Chondrocyte (in vitro differentiated cells): ENCODE data around the gene TOMM20L. TPM values are rescaled to one million over a fixed set of nuclear protein-coding genes. Genes with fewer than 3 reads are reported as not detected.
"Not testable (repeated sequence)": the region's sequence is repeated elsewhere in the genome, so short reads cannot be mapped to it uniquely, and the experiment has no call there.

Source experiments
- DNase-seq: peaks from one replicate; pipeline ENCODE4 v3.0.0; 2021; ENCODE audit warnings: mixed read lengths, low spot score
- H3K27ac Mint-ChIP-seq: one replicate; pipeline ENCODE4 v1.8.0; 2021; ENCODE audit warnings: mild to moderate bottlenecking, moderate library complexity, mixed read lengths; ENCODE audit not compliant: unreplicated experiment
- H3K27me3 Mint-ChIP-seq: 2 replicates; pipeline ENCODE4 v1.8.0; 2021; ENCODE audit warnings: low read depth, mixed read lengths
- H3K36me3 Mint-ChIP-seq: 2 replicates; pipeline ENCODE4 v1.8.0; 2021; ENCODE audit warnings: low read depth, mixed read lengths
- H3K4me1 Mint-ChIP-seq: 2 replicates; pipeline ENCODE4 v1.8.0; 2021; ENCODE audit warnings: low read depth, mild to moderate bottlenecking, mixed read lengths
- H3K4me3 Mint-ChIP-seq: one replicate; pipeline ENCODE4 v1.8.0; 2021; ENCODE audit warnings: mild to moderate bottlenecking, moderate library complexity, mixed read lengths; ENCODE audit not compliant: unreplicated experiment
- H3K9me3 Mint-ChIP-seq: 2 replicates; pipeline ENCODE4 v1.8.0; 2021; ENCODE audit warnings: low read depth, mixed read lengths
- CTCF ChIP-seq: fragments of 200-600 bp; sonication (generic); IDR thresholded peaks from 2 replicates; pipeline ENCODE4 v1.5.0; 2021; ENCODE audit warnings: antibody characterized with exemption, mild to moderate bottlenecking, moderate library complexity
- long read RNA-seq: library from polyadenylated mRNA; stranded (forward); transcript quantifications from one replicate; pipeline ENCODE4 v2.0.0, GENCODE V29; 2021
- total RNA-seq: library from RNA; stranded (reverse); gene quantifications from 3 replicates; pipeline ENCODE4 v1.2.1, GENCODE V29; 2021

Gene TOMM20L
- not detected in 3 replicates for total RNA-seq
- long read RNA-seq, result 0 reads

- Mint-ChIP-seq H3K27me3 (no peaks in the 10 kb centered on the region), H3K4me3 (peak within 1 kb of the TSS; percentile 66), H3K4me1 (peaks cover 7% of the 10 kb centered on the region), H3K9me3 (no peaks in the 10 kb centered on the region), H3K27ac (no peak within 1 kb of the TSS), H3K36me3 (no peaks in the 10 kb centered on the region)
- peak; percentile 99 for TF ChIP-seq CTCF
- peak; percentile 94 for DNase-seq
Observed at GRCh38 chr14:58395812-58396788, at the start of gene TOMM20L. TOMM20L (plus strand) TSS chr14:58395930; CDS start chr14:58395958, 28 bp downstream.

- no peak for TF ChIP-seq CTCF
- Mint-ChIP-seq H3K4me1 (no peaks in the 10 kb centered on the region), H3K36me3 (peaks cover 22% of the 10 kb centered on the region), H3K4me3 (no peak overlapping the region), H3K9me3 (no peaks in the 10 kb centered on the region), H3K27ac (no peak overlapping the region), H3K27me3 (no peaks in the 10 kb centered on the region)
- DNase-seq, result no peak
Observed at GRCh38 chr14:58353516-58354299, 42.0 kb upstream of the TOMM20L start.

GRCh38 chr14:58354808-58355207 lies 40.9 kb upstream of the TOMM20L start:
- Mint-ChIP-seq H3K4me1 (no peaks in the 10 kb centered on the region), H3K27me3 (no peaks in the 10 kb centered on the region), H3K9me3 (no peaks in the 10 kb centered on the region), H3K4me3 (no peak overlapping the region), H3K27ac (no peak overlapping the region), H3K36me3 (peaks cover 17% of the 10 kb centered on the region)
- no peak for DNase-seq
- no peak for TF ChIP-seq CTCF

GRCh38 chr14:58356268-58356667 lies 39.5 kb upstream of the TOMM20L start:
- no peak overlapping the region for H3K27ac Mint-ChIP-seq
- TF ChIP-seq CTCF, result no peak
- DNase-seq, result no peak
- H3K4me1 Mint-ChIP-seq, result no peaks in the 10 kb centered on the region
- peaks cover 16% of the 10 kb centered on the region for H3K36me3 Mint-ChIP-seq
- H3K9me3 Mint-ChIP-seq, result no peaks in the 10 kb centered on the region
- no peak overlapping the region for H3K4me3 Mint-ChIP-seq
- no peaks in the 10 kb centered on the region for H3K27me3 Mint-ChIP-seq

- not testable (repeated sequence) for H3K4me3 Mint-ChIP-seq
Observed at GRCh38 chr14:58362272-58362671, 33.5 kb upstream of the TOMM20L start.

More at GRCh38 chr14:58362272-58362671, 33.5 kb upstream of the TOMM20L start:
- not testable (repeated sequence) for H3K4me1 Mint-ChIP-seq, H3K27ac Mint-ChIP-seq, H3K27me3 Mint-ChIP-seq, DNase-seq, H3K9me3 Mint-ChIP-seq
- peaks cover 17% of the 10 kb centered on the region for H3K36me3 Mint-ChIP-seq
